ENCODE data around the gene CCDC117. TPM values are rescaled to one million over a fixed set of nuclear protein-coding genes. Genes with fewer than 3 reads are reported as not detected.
A peak's percentile ranks its signal among the peaks of the same experiment; 100 is the strongest.

Gene CCDC117
- total and polyA plus RNA-seq, 8 donors: 7.1 to 28.6 (median 13.8) TPM

- Histone ChIP-seq H3K27me3 (no peaks in the 10 kb centered on the region), H3K27ac (peak overlapping the region; percentile 37 to 63 (median 54)), H3K4me3 (no peak overlapping the region), H3K4me1 (peaks cover 9 to 34% (median 22%) of the 10 kb centered on the region in 4 donors), H3K36me3 (no peaks in the 10 kb centered on the region), H3K9me3 (no peaks in the 10 kb centered on the region)
- TF ChIP-seq CTCF (IDR thresholded peaks at IDR 0.05) (peak in 6 of 7 experiments; percentile 4 to 98 (median 97)), EP300 (IDR thresholded peaks at IDR 0.05) (no peak), POLR2AphosphoS5 (IDR thresholded peaks at IDR 0.05) (peak in 1 of 3 donors; percentile 70), POLR2A (IDR thresholded peaks at IDR 0.05) (no peak)
- 19 to 27% (median 25%) methylated on average over 12 of the region's 12 CpGs for WGBS, 5 donors
- DNase-seq: peak; percentile 86 to 91
- intact Hi-C loops (cut with DNase I; ENCODE audit: low total_unique reads): no loop called here
Measured at GRCh38 chr22:28829358-28830181, 57.1 kb downstream of the CCDC117 start.

- Histone ChIP-seq H3K27ac (peak overlapping the region; percentile 37 to 63 (median 54)), H3K27me3 (no peaks in the 10 kb centered on the region), H3K9me3 (no peaks in the 10 kb centered on the region), H3K36me3 (no peaks in the 10 kb centered on the region), H3K4me1 (peaks cover 9 to 34% (median 22%) of the 10 kb centered on the region in 4 donors), H3K4me3 (no peak overlapping the region)
- intact Hi-C loops (cut with DNase I; ENCODE audit: low total_unique reads): no loop called here
- TF ChIP-seq POLR2AphosphoS5 (IDR thresholded peaks at IDR 0.05): no peak
- TF ChIP-seq POLR2A (IDR thresholded peaks at IDR 0.05): no peak
- no peak for TF ChIP-seq CTCF (IDR thresholded peaks at IDR 0.05)
- TF ChIP-seq EP300 (IDR thresholded peaks at IDR 0.05): no peak
- DNase-seq: no peak
- 81 to 90% (median 87%) methylated on average over 3 of the region's 3 CpGs for WGBS, 5 donors
Measured at GRCh38 chr22:28830441-28830840, 57.9 kb downstream of the CCDC117 start.

DNA sequence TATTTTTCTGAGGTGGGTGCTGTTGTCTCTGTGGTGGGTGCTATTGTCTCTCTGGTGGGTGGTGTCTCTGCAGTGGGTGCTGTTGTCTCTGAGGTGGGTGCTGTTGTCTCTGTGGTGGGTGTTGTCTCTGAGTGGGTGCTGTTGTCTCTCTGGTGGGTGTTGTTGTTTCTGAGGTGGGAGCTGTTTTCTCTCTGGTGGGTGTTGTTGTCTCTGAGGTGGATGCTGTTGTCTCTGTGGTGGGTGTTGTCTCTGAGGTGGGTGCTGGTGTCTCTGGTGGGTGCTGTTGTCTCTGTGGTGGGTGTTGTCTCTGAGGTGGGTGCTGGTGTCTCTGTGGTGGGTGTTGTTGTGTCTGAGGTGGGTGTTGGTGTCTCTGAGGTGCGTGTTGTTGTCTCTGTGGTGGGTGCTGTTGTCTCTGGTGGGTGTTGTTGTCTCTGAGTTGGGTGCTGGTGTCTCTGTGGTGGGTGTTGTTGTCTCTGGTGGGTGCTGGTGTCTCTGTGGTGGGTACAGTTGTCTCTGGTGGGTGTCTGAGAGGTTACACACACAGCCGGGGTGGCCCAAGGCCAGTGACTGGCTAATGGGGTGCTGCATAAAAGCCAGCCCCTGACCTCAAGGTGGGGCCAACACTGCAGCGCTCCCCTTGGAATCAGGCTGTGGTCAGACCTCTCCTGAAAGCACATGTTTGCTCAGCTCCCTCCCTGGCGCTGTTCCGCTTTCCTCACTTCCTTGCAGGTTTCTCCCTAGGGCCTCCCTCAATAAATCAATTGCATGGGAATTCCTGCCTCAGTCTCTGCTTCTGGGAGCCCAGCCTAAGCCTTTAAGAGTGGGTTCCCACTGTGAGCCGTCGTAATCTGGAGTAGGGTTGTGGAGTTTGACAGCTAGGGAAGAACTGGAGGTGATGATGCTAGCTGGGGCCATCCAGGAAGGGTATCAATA lies 58.9 kb downstream of the CCDC117 start:
- 45 to 74% (median 59%) methylated on average over 7 of the region's 7 CpGs for WGBS, 5 donors
- intact Hi-C loops (cut with DNase I; ENCODE audit: low total_unique reads): no loop called here

More for the DNA sequence above, 58.9 kb downstream of the CCDC117 start:
- peak; percentile 44 to 53 for DNase-seq
- Histone ChIP-seq H3K4me1 (peaks cover 9 to 34% (median 22%) of the 10 kb centered on the region in 4 donors), H3K4me3 (no peak overlapping the region), H3K27me3 (no peaks in the 10 kb centered on the region), H3K9me3 (no peaks in the 10 kb centered on the region), H3K27ac (peak overlapping the region in 2 of 5 donors; percentile 16 to 40), H3K36me3 (no peaks in the 10 kb centered on the region)
- no peak for TF ChIP-seq POLR2A (IDR thresholded peaks at IDR 0.05)
- TF ChIP-seq EP300 (IDR thresholded peaks at IDR 0.05): no peak
- no peak for TF ChIP-seq CTCF (IDR thresholded peaks at IDR 0.05)
- no peak for TF ChIP-seq POLR2AphosphoS5 (IDR thresholded peaks at IDR 0.05)
